Measurements from ENCODE around the gene AFG3L2.

The AFG3L2 gene

DNA sequence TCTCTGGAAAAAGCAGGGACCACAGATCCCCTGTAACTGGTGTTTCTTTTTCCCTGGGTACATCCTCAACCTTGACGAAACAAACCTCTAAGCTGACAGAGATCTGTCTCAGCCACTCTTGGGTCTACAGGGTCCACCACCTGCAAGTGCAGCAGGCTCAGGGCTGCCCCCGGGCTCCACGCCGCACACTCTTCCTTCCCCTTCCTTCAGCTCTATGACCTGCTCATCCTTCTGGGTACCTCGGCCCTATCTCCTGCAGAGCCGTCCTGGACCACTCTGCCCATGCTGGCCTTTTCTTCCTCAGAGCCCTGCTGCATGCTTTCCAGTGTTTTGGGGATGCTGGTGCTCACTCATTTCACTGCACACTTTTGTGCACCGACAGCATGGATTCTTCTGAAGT, 41.5 kb downstream of the AFG3L2 start:
- TF ChIP-seq, protein P1, sequence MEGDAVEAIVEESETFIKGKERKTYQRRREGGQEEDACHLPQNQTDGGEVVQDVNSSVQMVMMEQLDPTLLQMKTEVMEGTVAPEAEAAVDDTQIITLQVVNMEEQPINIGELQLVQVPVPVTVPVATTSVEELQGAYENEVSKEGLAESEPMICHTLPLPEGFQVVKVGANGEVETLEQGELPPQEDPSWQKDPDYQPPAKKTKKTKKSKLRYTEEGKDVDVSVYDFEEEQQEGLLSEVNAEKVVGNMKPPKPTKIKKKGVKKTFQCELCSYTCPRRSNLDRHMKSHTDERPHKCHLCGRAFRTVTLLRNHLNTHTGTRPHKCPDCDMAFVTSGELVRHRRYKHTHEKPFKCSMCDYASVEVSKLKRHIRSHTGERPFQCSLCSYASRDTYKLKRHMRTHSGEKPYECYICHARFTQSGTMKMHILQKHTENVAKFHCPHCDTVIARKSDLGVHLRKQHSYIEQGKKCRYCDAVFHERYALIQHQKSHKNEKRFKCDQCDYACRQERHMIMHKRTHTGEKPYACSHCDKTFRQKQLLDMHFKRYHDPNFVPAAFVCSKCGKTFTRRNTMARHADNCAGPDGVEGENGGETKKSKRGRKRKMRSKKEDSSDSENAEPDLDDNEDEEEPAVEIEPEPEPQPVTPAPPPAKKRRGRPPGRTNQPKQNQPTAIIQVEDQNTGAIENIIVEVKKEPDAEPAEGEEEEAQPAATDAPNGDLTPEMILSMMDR (IDR thresholded peaks at IDR 0.05), result no peak
- no peaks in the 10 kb centered on the region for H3K27me3 ChIP-seq
- no peaks in the 10 kb centered on the region for H3K4me1 ChIP-seq (ENCODE audit: control insufficient read depth in 1 of 2, insufficient read depth in 1 of 2, low read depth in 1 of 2, low read length in 1 of 2)
- H3K9me3 ChIP-seq, result no peaks in the 10 kb centered on the region
- peaks cover 42% of the 10 kb centered on the region for H3K36me3 ChIP-seq
- no peak overlapping the region for H3K27ac ChIP-seq
- no peak overlapping the region for H3K4me3 ChIP-seq (ENCODE audit: low read depth in 1 of 2, low read length in 1 of 2)

DNA sequence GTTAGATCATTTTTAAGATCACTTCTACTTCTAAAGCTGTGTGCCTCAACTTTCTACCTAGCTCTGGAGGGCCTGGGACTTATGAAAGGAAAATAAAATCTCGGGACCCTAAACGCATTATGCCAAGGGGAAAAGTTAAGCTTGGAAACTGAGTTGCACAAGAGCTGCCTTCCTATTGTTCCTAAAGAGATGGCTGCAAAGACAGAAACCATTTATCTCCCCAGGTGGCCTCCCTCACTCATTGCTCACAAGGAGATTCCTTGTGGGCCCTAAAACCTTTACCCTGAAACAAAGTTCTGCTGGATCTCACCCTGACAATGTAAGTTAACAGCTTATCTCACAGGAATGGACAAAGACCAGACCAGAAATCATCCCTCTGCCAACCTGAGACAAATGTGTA, 42.2 kb downstream of the AFG3L2 start:
- Histone ChIP-seq H3K4me1 (ENCODE audit: control insufficient read depth in 1 of 2, insufficient read depth in 1 of 2, low read depth in 1 of 2, low read length in 1 of 2) (no peaks in the 10 kb centered on the region), H3K9me3 (no peaks in the 10 kb centered on the region), H3K27me3 (no peaks in the 10 kb centered on the region), H3K4me3 (ENCODE audit: low read depth in 1 of 2, low read length in 1 of 2) (no peak overlapping the region), H3K27ac (no peak overlapping the region), H3K36me3 (peaks cover 37% of the 10 kb centered on the region)
- TF ChIP-seq, protein P1 (IDR thresholded peaks at IDR 0.05), result no peak

DNA sequence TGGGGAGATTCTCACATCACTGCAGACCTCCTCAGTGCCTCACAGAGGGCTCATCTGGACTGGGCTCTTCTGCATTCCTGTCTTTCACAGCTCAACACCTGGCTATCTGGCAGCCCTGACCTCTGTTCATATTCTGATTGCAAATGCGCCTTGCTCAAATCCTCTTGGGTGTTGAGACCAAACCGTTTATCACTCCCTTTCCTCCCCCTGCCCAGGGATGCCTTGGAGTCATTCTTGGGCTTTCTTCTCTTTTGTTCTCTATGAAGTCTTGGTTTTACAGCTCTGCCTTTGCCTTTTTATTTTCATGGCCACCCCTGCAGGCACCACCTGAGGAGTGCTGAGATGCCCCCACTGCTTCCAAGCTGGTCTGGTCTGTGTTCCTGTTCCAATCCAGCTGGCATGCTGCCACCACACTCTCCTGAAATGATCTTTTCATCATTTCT, 42.6 kb downstream of the AFG3L2 start:
- TF ChIP-seq, protein P1 (IDR thresholded peaks at IDR 0.05), result no peak
- Histone ChIP-seq H3K27ac (no peak overlapping the region), H3K27me3 (no peaks in the 10 kb centered on the region), H3K9me3 (no peaks in the 10 kb centered on the region), H3K4me3 (ENCODE audit: low read depth in 1 of 2, low read length in 1 of 2) (no peak overlapping the region), H3K4me1 (ENCODE audit: control insufficient read depth in 1 of 2, insufficient read depth in 1 of 2, low read depth in 1 of 2, low read length in 1 of 2) (no peaks in the 10 kb centered on the region), H3K36me3 (peaks cover 37% of the 10 kb centered on the region)

DNA sequence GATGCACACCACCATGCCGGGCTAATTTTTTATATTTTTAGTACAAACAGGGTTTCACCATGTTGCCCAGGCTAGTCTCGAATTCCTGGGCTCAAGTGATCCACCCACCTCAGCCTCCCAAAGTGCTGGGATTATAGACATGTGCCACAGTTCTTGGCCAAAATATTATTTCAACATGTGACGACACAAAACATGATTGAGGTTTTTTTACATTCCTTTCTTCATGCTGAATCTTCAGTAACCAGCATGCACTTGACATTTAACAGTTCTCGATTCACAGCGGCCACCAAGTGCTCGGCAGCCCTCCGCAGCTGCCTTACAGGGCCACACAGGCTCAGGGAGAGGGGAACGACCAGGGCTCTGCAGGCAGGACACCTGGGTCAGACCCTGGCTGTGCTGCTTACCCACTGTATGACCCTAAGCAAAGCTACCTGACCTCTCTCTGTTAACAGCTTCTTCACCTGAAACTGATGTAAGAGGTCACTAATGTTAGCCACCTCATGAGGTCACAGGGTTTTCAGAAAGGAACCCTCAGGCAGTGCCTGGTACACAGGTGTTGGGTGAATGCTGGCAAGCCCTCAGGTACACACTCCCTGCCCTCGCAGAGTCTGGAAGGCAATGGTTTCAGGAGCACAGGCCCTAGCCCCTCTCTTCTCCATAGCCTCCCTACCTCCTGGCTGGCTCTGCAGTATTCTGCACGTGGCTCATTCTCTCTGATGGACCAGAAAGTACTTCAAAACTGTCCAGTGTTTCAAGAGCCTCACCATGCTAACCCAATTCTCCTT, 43.3 kb downstream of the AFG3L2 start:
- Histone ChIP-seq H3K27me3 (no peaks in the 10 kb centered on the region), H3K4me1 (ENCODE audit: control insufficient read depth in 1 of 2, insufficient read depth in 1 of 2, low read depth in 1 of 2, low read length in 1 of 2) (no peaks in the 10 kb centered on the region), H3K9me3 (no peaks in the 10 kb centered on the region), H3K36me3 (peaks cover 42% of the 10 kb centered on the region), H3K27ac (no peak overlapping the region), H3K4me3 (ENCODE audit: low read depth in 1 of 2, low read length in 1 of 2) (no peak overlapping the region)
- TF ChIP-seq, protein P1 (IDR thresholded peaks at IDR 0.05), result no peak

DNA sequence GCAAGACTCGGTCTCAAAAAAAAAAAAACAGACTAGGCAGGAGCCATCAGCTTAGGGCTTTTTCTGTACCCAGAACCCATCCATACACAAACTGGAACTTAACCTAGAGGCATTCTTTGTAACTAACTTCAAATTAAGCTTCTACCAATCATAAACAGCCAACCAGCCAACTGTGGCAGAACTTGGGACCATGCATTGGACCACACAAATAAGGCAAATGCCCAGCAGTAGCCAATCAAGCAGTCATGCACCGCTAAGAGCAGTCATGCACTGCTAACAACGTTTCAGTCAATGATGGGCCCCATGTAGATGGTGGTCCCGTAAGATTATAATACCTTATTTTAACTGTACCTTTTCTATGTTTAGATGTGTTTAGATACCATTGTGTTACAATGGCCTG, 46.3 kb downstream of the AFG3L2 start:
- Histone ChIP-seq H3K4me1 (ENCODE audit: control insufficient read depth in 1 of 2, insufficient read depth in 1 of 2, low read depth in 1 of 2, low read length in 1 of 2) (no peaks in the 10 kb centered on the region), H3K27ac (no peak overlapping the region), H3K36me3 (peaks cover 34% of the 10 kb centered on the region), H3K9me3 (no peaks in the 10 kb centered on the region), H3K4me3 (ENCODE audit: low read depth in 1 of 2, low read length in 1 of 2) (no peak overlapping the region), H3K27me3 (no peaks in the 10 kb centered on the region)
- TF ChIP-seq, protein P1 (IDR thresholded peaks at IDR 0.05), result no peak
